Prostate gland (tissue), 2 donors: ENCODE results near the gene ATRN. TPM values are rescaled to one million over a fixed set of nuclear protein-coding genes. Genes with fewer than 3 reads are reported as not detected.

Experiments used
- DNase-seq: peaks from one replicate; pipeline ENCODE4 v3.0.0-alpha.2; 2019; ENCODE audit warnings: low spot score
- H3K27ac ChIP-seq, 2 donors: fragments of 200-600 bp; sonication (generic); 2 replicates each; pipeline ENCODE4 v1.5.1; 2017 to 2019
- H3K27me3 ChIP-seq: fragments of 200-600 bp; sonication (generic); replicated peaks from 2 replicates; pipeline ENCODE4 v1.5.1; 2019; ENCODE audit not compliant: insufficient read depth
- H3K36me3 ChIP-seq, 2 donors: fragments of 200-600 bp; sonication (generic); 1 replicate in 1 of 2; 2 replicates in 1 of 2; pipeline versions ENCODE4 v1.5.1 to v1.8.1; 2017 to 2019
- H3K4me1 ChIP-seq: fragments of 200-600 bp; sonication (generic); replicated peaks from 2 replicates; pipeline ENCODE4 v1.5.1; 2019
- H3K4me3 ChIP-seq, 2 donors: fragments of 200-600 bp; sonication (generic); 2 replicates each; pipeline ENCODE4 v1.5.1; 2017 to 2019
- H3K9me3 ChIP-seq: fragments of 200-600 bp; sonication (generic); 2 replicates; pipeline ENCODE4 v1.5.1; 2017
- POLR2A ChIP-seq: fragments of 450-650 bp; IDR thresholded peaks from one replicate; pipeline ENCODE4 v1.6.1; 2016; ENCODE audit warnings: antibody characterized with exemption, mild to moderate bottlenecking
- POLR2AphosphoS5 ChIP-seq: sonication (generic); formaldehyde crosslinking; IDR thresholded peaks from one replicate; pipeline ENCODE4 v1.6.1; 2017; ENCODE audit warnings: antibody characterized with exemption
- WGBS: methylation state at CpG from one replicate; pipeline ENCODE4 v1.1.5; 2018; 5-methylcytosine and 5-hydroxymethylcytosine counted together
- intact Hi-C: fragments of 100-400 bp; cut with DNase I; formaldehyde crosslinking; loops from one replicate; pipeline ENCODE4 v1.14.2; 2022
- total RNA-seq, 2 donors: library from RNA; depleted of rRNA; stranded (reverse); fragments of >200 nt; gene quantifications; one replicate each; pipeline ENCODE4 v1.1.0, GENCODE V29; 2016
- TF ChIP-seq, protein P1 (sequence below), 4 experiments: fragments of 200-600 bp in 2 of 4; fragments of 450-650 bp in 2 of 4; sonication (generic) in 2 of 4; IDR thresholded peaks; 1 replicate in 3 of 4; 2 replicates in 1 of 4; pipeline ENCODE4 v1.5.1; 2016 to 2019; ENCODE audit warnings: antibody characterized with exemption in 4 of 4, mild to moderate bottlenecking in 2 of 4, moderate library complexity in 2 of 4

ATRN gene
- total RNA-seq, 2 donors from 2014 or later, result 34.6 to 38.1 TPM

DNA sequence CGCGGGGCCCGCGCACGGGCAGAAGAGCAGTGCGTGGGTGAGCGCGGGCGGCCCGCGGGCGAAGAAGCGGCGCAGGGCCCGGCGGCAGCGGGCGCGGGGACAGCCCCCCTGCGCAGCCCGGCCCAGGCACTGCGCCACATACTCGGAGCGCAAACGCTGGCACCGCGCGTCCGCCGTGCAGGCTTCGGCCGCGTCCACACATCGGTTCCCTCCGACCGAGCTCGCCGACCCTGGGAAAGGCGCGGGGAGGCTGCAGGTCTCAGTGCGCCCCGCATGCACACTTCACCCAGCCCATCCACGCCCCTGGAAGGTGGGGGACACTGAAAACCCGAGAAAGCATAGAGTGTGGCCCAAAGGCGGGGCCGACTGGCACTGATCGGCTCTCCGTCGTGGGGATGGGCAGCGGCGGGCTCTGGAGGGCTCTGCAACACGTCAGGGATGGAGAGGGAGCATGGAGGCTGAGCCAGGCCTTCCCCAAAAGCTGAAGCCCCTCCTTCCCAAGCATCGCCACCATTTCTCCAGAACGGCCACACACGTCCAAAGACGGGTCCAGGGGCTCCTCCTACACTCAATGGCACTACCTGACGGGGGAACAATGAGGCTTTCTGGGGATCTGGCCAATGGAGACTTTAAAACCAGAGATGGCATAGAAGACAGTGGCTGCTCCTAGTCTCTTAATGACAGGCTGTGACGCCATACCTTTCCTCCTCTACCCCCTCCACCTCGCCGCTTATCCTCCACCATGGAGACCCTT lies 190.4 kb downstream of the ATRN start:
- Histone ChIP-seq H3K27ac (no peak overlapping the region), H3K9me3 (no peaks in the 10 kb centered on the region), H3K36me3 (no peaks in the 10 kb centered on the region), H3K27me3 (peaks cover 20% of the 10 kb centered on the region), H3K4me1 (no peaks in the 10 kb centered on the region), H3K4me3 (peak overlapping the region in 1 of 2 donors; percentile 3)
- TF ChIP-seq POLR2AphosphoS5 (no peak), POLR2A (no peak)
- TF ChIP-seq, protein P1, sequence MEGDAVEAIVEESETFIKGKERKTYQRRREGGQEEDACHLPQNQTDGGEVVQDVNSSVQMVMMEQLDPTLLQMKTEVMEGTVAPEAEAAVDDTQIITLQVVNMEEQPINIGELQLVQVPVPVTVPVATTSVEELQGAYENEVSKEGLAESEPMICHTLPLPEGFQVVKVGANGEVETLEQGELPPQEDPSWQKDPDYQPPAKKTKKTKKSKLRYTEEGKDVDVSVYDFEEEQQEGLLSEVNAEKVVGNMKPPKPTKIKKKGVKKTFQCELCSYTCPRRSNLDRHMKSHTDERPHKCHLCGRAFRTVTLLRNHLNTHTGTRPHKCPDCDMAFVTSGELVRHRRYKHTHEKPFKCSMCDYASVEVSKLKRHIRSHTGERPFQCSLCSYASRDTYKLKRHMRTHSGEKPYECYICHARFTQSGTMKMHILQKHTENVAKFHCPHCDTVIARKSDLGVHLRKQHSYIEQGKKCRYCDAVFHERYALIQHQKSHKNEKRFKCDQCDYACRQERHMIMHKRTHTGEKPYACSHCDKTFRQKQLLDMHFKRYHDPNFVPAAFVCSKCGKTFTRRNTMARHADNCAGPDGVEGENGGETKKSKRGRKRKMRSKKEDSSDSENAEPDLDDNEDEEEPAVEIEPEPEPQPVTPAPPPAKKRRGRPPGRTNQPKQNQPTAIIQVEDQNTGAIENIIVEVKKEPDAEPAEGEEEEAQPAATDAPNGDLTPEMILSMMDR (IDR thresholded peaks at IDR 0.05), result no peak
- 30% methylated on average over 21 of the region's 60 CpGs for WGBS
- intact Hi-C loops, result no loop called here
- DNase-seq, result no peak

DNA sequence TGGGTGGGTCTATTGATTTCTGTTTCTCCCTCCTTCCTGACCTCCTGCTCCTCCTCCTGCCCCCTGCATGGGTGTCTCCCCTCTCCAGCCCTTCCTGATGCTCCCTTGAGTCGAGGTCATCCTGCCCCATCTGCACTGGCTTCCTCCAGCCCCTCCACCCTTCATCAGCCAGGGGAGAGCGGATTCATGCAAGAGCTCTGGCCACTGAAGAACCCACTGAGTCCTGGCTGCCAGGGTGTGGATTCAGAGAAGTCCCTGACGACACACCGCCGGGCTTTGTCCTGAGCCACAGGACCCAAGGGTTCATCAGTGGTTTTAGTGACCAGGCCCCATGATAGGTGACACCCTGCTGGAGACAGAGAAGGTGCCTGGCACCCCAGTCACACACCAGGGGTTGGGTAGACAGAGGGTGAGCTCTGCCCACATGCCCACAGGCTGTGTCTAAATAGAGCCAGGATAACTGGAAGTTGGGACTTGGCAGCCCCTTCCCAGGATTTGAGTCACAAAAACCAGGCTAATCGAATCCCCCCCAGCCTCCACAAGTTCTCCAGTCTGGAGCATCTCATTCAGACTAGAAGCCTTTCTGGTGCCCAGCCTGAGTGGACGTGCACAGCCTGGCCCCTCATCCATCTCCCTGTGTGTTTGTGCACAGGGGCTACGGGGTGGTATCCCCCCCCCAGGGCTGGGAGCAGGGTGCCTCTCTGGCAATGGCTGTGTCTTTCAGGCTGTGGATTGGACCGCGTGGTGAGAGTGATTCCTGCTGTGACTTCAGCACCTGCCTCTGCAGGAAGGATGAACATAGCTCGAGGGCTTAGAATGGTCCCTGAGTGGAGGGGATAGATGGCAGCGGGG lies 191.2 kb downstream of the ATRN start:
- peaks cover 20% of the 10 kb centered on the region for H3K27me3 ChIP-seq
- H3K36me3 ChIP-seq, result no peaks in the 10 kb centered on the region
- 75% methylated on average over 12 of the region's 12 CpGs for WGBS
- no peaks in the 10 kb centered on the region for H3K9me3 ChIP-seq
- no peak overlapping the region for H3K4me3 ChIP-seq
- intact Hi-C loops, result no loop called here
- TF ChIP-seq POLR2A (no peak), POLR2AphosphoS5 (no peak)
- TF ChIP-seq, protein P1 (IDR thresholded peaks at IDR 0.05), result no peak
- DNase-seq, result no peak
- no peaks in the 10 kb centered on the region for H3K4me1 ChIP-seq
- H3K27ac ChIP-seq, result no peak overlapping the region

DNA sequence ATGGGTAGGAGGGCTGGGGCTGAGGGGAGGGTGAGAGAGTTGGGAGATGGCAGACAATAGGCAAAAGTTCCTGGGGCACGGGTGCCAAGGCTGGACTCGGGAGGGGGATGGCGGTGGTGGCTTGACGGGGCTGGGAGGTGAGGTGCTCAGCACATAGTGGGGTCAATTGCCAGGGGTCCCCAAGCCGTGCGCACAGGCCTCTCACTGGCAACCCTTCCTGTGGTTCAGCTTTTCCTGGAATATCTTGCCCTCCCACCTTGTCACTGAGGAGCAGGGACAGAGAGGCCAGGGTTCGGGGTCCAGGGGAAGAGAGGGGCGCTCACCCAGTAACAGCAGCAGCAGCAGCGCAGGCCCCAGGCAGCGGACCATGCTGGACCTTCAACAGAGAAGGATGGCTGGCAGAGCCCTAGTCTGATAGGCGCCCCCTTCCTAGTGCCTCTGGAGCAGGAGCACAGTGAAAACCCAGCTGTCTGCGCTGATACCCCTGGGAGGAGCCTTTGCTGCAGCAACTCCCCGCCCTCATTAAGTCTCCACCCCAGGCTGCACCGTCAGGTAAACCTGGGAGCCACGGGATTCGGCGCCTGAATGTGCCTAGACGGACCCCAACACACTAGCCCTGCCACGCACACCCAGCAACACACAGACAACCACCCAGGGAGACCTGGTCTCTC lies 192.3 kb downstream of the ATRN start, which contains the start of gene GFRA4:
Gene GFRA4 (minus strand): TSS at position 369 of the 671 bp plus-strand sequence. CDS start 0 bp downstream, at position 369.
- H3K9me3 ChIP-seq, result no peaks in the 10 kb centered on the region
- DNase-seq, result no peak
- TF ChIP-seq, protein P1 (IDR thresholded peaks at IDR 0.05), result no peak
- no peak for TF ChIP-seq POLR2AphosphoS5
- TF ChIP-seq POLR2A, result no peak
- WGBS, result 65% methylated on average over 19 of the region's 19 CpGs
- no peaks in the 10 kb centered on the region for H3K36me3 ChIP-seq
- no peaks in the 10 kb centered on the region for H3K4me1 ChIP-seq
- no peak within 1 kb of the TSS for H3K4me3 ChIP-seq
- H3K27ac ChIP-seq, result no peak within 1 kb of the TSS
- intact Hi-C loops, result no loop called here
- H3K27me3 ChIP-seq, result peaks cover 20% of the 10 kb centered on the region

DNA sequence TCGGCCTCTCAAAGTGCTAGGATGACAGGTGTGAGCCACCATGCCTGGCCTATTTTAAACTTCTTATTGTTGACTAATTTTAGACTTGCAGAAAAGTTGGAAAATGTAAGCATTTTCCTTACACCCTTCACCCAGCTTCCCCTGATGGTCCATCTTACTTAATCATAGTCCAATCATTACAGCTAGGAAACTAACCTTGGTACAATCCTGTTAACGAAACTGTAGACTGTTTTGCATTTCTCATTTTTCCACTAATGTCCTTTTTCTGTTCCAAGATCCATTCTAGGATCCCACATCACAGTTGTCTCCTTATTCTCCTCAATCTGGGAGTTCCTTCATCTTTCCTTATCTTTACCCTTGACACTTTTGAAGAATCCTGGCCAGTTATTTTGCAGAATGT lies 193.0 kb downstream of the ATRN start:
- no peak for TF ChIP-seq POLR2A
- TF ChIP-seq, protein P1 (IDR thresholded peaks at IDR 0.05), result no peak
- no peak for TF ChIP-seq POLR2AphosphoS5
- no peaks in the 10 kb centered on the region for H3K9me3 ChIP-seq
- WGBS, result 91% methylated on average over 2 of the region's 2 CpGs
- no peak overlapping the region for H3K4me3 ChIP-seq
- intact Hi-C loops, result no loop called here
- no peak for DNase-seq
- H3K27ac ChIP-seq, result no peak overlapping the region
- H3K27me3 ChIP-seq, result peaks cover 20% of the 10 kb centered on the region
- H3K4me1 ChIP-seq, result no peaks in the 10 kb centered on the region
- H3K36me3 ChIP-seq, result no peaks in the 10 kb centered on the region
